ENCODE measurements around the gene ASTN2.

The ASTN2 gene

GRCh38 chr9:116451500-116452115, 963.2 kb downstream of the ASTN2 start:
- DNase-seq (ENCODE audit: insufficient read length, low spot score), result no peak
- TF ChIP-seq POLR2A (IDR thresholded peaks at IDR 0.05; ENCODE audit: low read depth, low read length), result no peak
- FAIRE-seq, result no peak

DNA sequence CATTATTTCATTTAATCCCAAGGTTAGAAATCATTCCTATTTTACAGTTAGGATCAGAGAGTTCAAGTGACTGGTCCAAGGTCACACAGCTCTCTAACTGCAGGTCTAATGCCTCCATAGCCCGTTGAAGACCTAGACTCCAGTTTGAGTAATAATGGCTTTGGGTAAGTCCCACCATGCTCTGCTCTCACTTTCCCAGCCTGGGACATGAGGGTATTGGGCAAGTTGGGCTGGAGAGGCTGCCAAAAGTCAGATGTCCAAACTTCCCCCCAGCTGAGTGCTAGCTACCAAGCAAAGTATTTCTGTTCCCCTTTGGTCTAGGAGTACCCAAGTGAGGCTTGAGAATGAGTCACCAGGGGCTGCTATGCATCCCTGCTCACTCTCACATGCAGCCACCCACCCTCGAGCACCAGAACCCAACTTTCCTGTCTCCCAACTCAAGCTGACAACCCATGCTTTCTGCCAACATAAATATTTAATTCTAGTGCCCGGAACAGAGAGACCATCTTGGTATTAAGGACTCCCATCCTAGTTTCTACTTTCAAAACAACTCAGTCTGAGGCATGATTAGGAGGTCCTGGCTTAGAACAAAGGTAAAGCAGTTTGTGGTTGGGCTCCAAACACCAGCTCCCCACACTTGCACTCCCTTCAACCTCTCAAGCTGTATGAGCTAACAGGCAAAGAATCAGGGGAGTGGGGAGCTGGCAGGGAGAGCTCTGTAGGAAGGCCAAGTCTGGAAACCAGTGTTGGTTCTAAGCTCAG, 964.3 kb downstream of the ASTN2 start:
- DNase-seq (ENCODE audit: insufficient read length, low spot score) (no peak), FAIRE-seq (no peak)
- TF ChIP-seq POLR2A (IDR thresholded peaks at IDR 0.05; ENCODE audit: low read depth, low read length), result no peak

DNA sequence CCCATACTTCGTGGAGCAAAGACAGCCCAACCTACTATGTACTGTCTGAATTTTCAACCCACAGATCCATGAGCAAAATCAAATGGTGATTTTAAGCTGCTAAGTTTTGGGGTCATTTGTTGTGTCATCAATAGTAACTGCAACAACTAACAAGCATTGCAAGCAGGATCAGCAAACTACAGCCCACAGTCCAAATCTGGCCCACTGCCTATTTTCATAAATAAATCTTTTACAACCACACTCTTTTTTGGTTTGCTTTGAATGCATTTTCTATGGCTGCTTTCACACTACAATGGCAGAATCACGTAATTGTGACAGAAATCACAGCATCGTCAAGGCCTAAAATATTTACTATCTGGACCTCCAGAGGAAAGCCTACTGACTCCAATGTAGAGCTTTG, 964.9 kb downstream of the ASTN2 start:
- no peak for DNase-seq (ENCODE audit: insufficient read length, low spot score)
- FAIRE-seq, result no peak
- no peak for TF ChIP-seq POLR2A (IDR thresholded peaks at IDR 0.05; ENCODE audit: low read depth, low read length)

- DNase-seq (ENCODE audit: insufficient read length, low spot score) (no peak), FAIRE-seq (no peak)
- TF ChIP-seq POLR2A (IDR thresholded peaks at IDR 0.05; ENCODE audit: low read depth, low read length), result no peak
These were observed 966.4 kb downstream of the ASTN2 start for GRCh38 chr9:116448431-116448830.

- DNase-seq (ENCODE audit: insufficient read length, low spot score) (no peak), FAIRE-seq (no peak)
- no peak for TF ChIP-seq POLR2A (IDR thresholded peaks at IDR 0.05; ENCODE audit: low read depth, low read length)
These were observed 966.9 kb downstream of the ASTN2 start for GRCh38 chr9:116447934-116448333.

DNA sequence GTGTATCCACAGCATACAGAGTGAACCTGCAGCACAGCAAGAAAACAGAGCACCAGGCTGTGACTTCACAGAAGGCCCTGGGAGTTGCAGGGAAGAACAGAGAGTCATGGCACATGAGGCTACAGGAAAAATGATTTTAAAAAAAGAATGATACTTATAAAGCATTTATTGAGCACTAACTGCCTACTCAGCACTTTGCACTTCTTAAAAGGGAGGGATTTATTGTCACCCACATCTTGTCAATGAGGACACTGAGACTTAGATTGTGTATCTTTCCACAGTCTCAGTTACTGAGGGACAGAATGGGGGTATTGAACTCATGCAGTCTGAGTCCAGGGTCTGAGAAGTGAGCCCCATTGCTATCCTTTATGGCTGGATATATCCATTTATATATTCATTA, 972.3 kb downstream of the ASTN2 start:
- FAIRE-seq (no peak), DNase-seq (ENCODE audit: insufficient read length, low spot score) (no peak)
- no peak for TF ChIP-seq POLR2A (IDR thresholded peaks at IDR 0.05; ENCODE audit: low read depth, low read length)

- DNase-seq (ENCODE audit: insufficient read length, low spot score) (no peak), FAIRE-seq (no peak)
- no peak for TF ChIP-seq POLR2A (IDR thresholded peaks at IDR 0.05; ENCODE audit: low read depth, low read length)
These were observed 977.2 kb downstream of the ASTN2 start for GRCh38 chr9:116437411-116438370.

DNA sequence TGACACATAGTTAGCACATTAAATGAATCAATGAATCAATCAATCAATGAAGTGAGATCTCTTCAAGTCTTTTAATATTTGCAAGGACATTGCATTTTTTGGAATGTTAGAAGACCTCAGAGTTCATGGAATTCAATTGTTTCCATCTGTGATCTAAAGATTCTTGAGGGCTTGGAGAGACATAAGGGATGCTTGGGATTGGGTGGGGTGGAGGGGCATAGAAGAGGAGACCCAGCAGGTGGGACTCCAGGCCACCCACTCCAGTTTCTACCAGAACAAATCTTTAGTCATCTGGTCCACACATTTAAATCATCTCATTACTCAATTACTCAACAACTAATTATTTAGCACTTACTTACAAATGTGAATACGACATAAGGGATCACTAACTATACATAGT, 978.7 kb downstream of the ASTN2 start:
- no peak for TF ChIP-seq POLR2A (IDR thresholded peaks at IDR 0.05; ENCODE audit: low read depth, low read length)
- DNase-seq (ENCODE audit: insufficient read length, low spot score), result no peak
- FAIRE-seq, result peak; percentile 33

DNA sequence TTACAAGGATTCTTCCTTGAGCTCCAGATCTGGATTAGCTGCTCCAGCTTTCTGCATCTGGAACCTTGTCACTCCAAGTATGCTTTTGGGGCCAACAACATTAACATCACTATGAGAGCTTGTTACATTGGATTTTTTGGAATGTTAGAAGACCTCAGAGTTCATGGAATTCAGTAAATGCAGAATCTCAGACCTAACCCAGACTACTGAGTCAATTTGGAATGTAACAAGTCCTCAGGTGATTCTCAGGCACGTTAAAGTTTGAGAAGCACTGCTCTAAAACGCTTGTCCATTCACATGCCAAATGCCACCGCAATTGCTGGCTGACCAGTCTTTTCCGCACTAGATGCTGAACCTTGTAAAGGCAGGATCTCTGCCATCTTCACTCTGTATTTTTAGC, 979.2 kb downstream of the ASTN2 start:
- no peak for FAIRE-seq
- TF ChIP-seq POLR2A (IDR thresholded peaks at IDR 0.05; ENCODE audit: low read depth, low read length), result no peak
- no peak for DNase-seq (ENCODE audit: insufficient read length, low spot score)

DNA sequence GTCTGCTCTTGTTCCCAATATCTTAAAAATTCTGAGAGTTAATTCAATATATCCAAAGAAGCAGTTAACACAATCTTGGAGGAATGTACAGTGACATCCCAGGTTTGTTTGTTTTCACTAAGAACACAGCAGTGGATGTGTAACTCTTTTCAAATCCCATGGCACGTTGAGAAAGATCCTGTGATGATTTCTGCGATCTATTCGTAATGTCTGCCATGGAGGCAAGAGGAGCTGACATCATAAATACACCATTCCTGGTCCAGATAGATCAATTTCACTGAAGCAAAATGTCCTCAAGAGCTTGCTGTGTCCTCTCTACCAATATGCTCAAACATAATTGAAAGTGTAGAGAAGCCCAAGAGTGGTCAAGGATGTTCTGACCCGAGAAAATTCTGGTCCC, 980.5 kb downstream of the ASTN2 start:
- TF ChIP-seq POLR2A (IDR thresholded peaks at IDR 0.05; ENCODE audit: low read depth, low read length), result no peak
- no peak for FAIRE-seq
- no peak for DNase-seq (ENCODE audit: insufficient read length, low spot score)

- TF ChIP-seq POLR2A (IDR thresholded peaks at IDR 0.05; ENCODE audit: low read depth, low read length), result no peak
- no peak for FAIRE-seq
- no peak for DNase-seq (ENCODE audit: insufficient read length, low spot score)
These were observed 982.8 kb downstream of the ASTN2 start for GRCh38 chr9:116432051-116432450.

DNA sequence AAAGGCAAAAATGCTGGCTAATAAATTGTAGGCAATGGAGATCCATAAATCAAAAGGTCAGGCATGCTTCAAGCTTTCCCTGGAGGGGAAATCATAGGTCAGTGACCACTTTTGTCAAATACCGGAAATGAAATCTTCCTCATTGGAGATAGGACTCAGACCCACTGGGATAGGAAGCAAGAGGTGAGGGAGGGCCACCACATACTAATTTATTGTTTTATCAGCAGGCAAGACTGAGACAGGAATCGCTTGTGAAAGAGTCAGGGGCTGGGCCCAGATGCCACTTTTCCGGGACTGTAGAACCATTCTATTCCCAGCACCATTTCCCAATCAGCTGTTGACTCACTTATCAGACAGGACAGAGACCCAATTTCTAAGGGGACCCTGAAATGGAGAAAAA, 984.0 kb downstream of the ASTN2 start:
- DNase-seq (ENCODE audit: insufficient read length, low spot score) (no peak), FAIRE-seq (no peak)
- no peak for TF ChIP-seq POLR2A (IDR thresholded peaks at IDR 0.05; ENCODE audit: low read depth, low read length)

- TF ChIP-seq POLR2A (IDR thresholded peaks at IDR 0.05; ENCODE audit: low read depth, low read length), result no peak
- FAIRE-seq, result no peak
These were observed 989.6 kb downstream of the ASTN2 start for GRCh38 chr9:116425244-116425643.

GRCh38 chr9:116423149-116423548, 991.7 kb downstream of the ASTN2 start:
- no peak for TF ChIP-seq POLR2A (IDR thresholded peaks at IDR 0.05; ENCODE audit: low read depth, low read length)
- FAIRE-seq (no peak), DNase-seq (ENCODE audit: insufficient read length, low spot score) (no peak)

More at GRCh38 chr9:116425244-116425643, 989.6 kb downstream of the ASTN2 start:
- no peak for DNase-seq (ENCODE audit: insufficient read length, low spot score)
